Measurements from ENCODE around the gene RHO.

RHO gene

GRCh38 chr3:129532261-129532660 is 3.8 kb downstream of the RHO start:
- Histone ChIP-seq H2AFZ (ENCODE audit: low read depth, low read length, severe bottlenecking) (no peak overlapping the region), H3K9me2 (replicated peaks; ENCODE audit: insufficient read depth, low read length) (no peaks in the 10 kb centered on the region), H3K4me2 (ENCODE audit: low read depth, low read length, poor library complexity, severe bottlenecking) (no peak overlapping the region), H4K20me1 (ENCODE audit: low read depth, low read length) (no peaks in the 10 kb centered on the region), H3K9ac (ENCODE audit: low read length) (no peak overlapping the region), H3K4me3 (ENCODE audit: insufficient read depth, low read length, poor library complexity, severe bottlenecking) (no peak overlapping the region), H3K79me2 (ENCODE audit: insufficient read depth, low read length) (no peaks in the 10 kb centered on the region), H3K36me3 (ENCODE audit: low read length) (no peaks in the 10 kb centered on the region), H3F3A (ENCODE audit: insufficient read depth) (no peaks in the 10 kb centered on the region), H3K9me3 (ENCODE audit: insufficient read depth, low read length) (no peaks in the 10 kb centered on the region), H3K27ac (ENCODE audit: low read depth, low read length) (no peak overlapping the region), H3K27me3 (ENCODE audit: low read length) (no peaks in the 10 kb centered on the region)
- TF ChIP-seq, protein P1, sequence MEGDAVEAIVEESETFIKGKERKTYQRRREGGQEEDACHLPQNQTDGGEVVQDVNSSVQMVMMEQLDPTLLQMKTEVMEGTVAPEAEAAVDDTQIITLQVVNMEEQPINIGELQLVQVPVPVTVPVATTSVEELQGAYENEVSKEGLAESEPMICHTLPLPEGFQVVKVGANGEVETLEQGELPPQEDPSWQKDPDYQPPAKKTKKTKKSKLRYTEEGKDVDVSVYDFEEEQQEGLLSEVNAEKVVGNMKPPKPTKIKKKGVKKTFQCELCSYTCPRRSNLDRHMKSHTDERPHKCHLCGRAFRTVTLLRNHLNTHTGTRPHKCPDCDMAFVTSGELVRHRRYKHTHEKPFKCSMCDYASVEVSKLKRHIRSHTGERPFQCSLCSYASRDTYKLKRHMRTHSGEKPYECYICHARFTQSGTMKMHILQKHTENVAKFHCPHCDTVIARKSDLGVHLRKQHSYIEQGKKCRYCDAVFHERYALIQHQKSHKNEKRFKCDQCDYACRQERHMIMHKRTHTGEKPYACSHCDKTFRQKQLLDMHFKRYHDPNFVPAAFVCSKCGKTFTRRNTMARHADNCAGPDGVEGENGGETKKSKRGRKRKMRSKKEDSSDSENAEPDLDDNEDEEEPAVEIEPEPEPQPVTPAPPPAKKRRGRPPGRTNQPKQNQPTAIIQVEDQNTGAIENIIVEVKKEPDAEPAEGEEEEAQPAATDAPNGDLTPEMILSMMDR (IDR thresholded peaks at IDR 0.05; ENCODE audit: insufficient read depth, low read length, poor library complexity, severe bottlenecking): no peak
- no peak for TF ChIP-seq EZH2phosphoT487 (conservative IDR thresholded peaks at IDR 0.05; ENCODE audit: low read length)

DNA sequence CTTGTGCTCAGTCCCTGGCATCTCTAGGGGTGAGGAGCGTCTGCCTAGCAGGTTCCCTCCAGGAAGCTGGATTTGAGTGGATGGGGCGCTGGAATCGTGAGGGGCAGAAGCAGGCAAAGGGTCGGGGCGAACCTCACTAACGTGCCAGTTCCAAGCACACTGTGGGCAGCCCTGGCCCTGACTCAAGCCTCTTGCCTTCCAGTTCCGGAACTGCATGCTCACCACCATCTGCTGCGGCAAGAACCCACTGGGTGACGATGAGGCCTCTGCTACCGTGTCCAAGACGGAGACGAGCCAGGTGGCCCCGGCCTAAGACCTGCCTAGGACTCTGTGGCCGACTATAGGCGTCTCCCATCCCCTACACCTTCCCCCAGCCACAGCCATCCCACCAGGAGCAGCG is 5.0 kb downstream of the RHO start:
- H3K9ac ChIP-seq (ENCODE audit: low read length): no peak overlapping the region

GRCh38 chr3:129534428-129535027 is 6.1 kb downstream of the RHO start:
- Histone ChIP-seq H2AFZ (ENCODE audit: low read depth, low read length, severe bottlenecking) (no peak overlapping the region), H4K20me1 (ENCODE audit: low read depth, low read length) (no peaks in the 10 kb centered on the region), H3K9ac (ENCODE audit: low read length) (no peak overlapping the region)

More for the DNA sequence above, 5.0 kb downstream of the RHO start:
- no peaks in the 10 kb centered on the region for H3K79me2 ChIP-seq (ENCODE audit: insufficient read depth, low read length)
- no peak overlapping the region for H2AFZ ChIP-seq (ENCODE audit: low read depth, low read length, severe bottlenecking)
- H3K27me3 ChIP-seq (ENCODE audit: low read length): no peaks in the 10 kb centered on the region
- no peaks in the 10 kb centered on the region for H3K9me2 ChIP-seq (replicated peaks; ENCODE audit: insufficient read depth, low read length)
- H3K4me3 ChIP-seq (ENCODE audit: insufficient read depth, low read length, poor library complexity, severe bottlenecking): no peak overlapping the region
- H3K36me3 ChIP-seq (ENCODE audit: low read length): no peaks in the 10 kb centered on the region
- TF ChIP-seq, protein P1 (IDR thresholded peaks at IDR 0.05; ENCODE audit: insufficient read depth, low read length, poor library complexity, severe bottlenecking): no peak
- TF ChIP-seq EZH2phosphoT487 (conservative IDR thresholded peaks at IDR 0.05; ENCODE audit: low read length): no peak
- no peak overlapping the region for H3K4me2 ChIP-seq (ENCODE audit: low read depth, low read length, poor library complexity, severe bottlenecking)
- H3K9me3 ChIP-seq (ENCODE audit: insufficient read depth, low read length): no peaks in the 10 kb centered on the region
- no peaks in the 10 kb centered on the region for H3F3A ChIP-seq (ENCODE audit: insufficient read depth)
- no peak overlapping the region for H3K27ac ChIP-seq (ENCODE audit: low read depth, low read length)
- no peaks in the 10 kb centered on the region for H4K20me1 ChIP-seq (ENCODE audit: low read depth, low read length)

More at GRCh38 chr3:129534428-129535027, 6.1 kb downstream of the RHO start:
- H3K36me3 ChIP-seq (ENCODE audit: low read length): no peaks in the 10 kb centered on the region
- no peaks in the 10 kb centered on the region for H3K27me3 ChIP-seq (ENCODE audit: low read length)
- no peak overlapping the region for H3K4me2 ChIP-seq (ENCODE audit: low read depth, low read length, poor library complexity, severe bottlenecking)
- no peak overlapping the region for H3K27ac ChIP-seq (ENCODE audit: low read depth, low read length)
- no peaks in the 10 kb centered on the region for H3K9me2 ChIP-seq (replicated peaks; ENCODE audit: insufficient read depth, low read length)
- no peaks in the 10 kb centered on the region for H3K79me2 ChIP-seq (ENCODE audit: insufficient read depth, low read length)
- TF ChIP-seq, protein P1 (IDR thresholded peaks at IDR 0.05; ENCODE audit: insufficient read depth, low read length, poor library complexity, severe bottlenecking): no peak
- TF ChIP-seq EZH2phosphoT487 (conservative IDR thresholded peaks at IDR 0.05; ENCODE audit: low read length): no peak
- no peaks in the 10 kb centered on the region for H3F3A ChIP-seq (ENCODE audit: insufficient read depth)
- H3K4me3 ChIP-seq (ENCODE audit: insufficient read depth, low read length, poor library complexity, severe bottlenecking): no peak overlapping the region
- no peaks in the 10 kb centered on the region for H3K9me3 ChIP-seq (ENCODE audit: insufficient read depth, low read length)
